Heart left ventricle (tissue), 13 donors: Measurements from ENCODE around the gene BCL7B.
A peak's percentile ranks its signal among the peaks of the same experiment; 100 is the strongest.

Experiments
- POLR2A ChIP-seq, 2 donors: fragments of 450-650 bp; IDR thresholded peaks; one replicate each; pipeline ENCODE4 v1.6.1; 2017; ENCODE audit warnings: antibody characterized with exemption in 2 of 2, mild to moderate bottlenecking in 2 of 2, moderate library complexity in 2 of 2
- TF ChIP-seq, protein P1 (sequence below), 12 donors: fragments of 200-600 bp; sonication (generic) in 4 of 12; IDR thresholded peaks; one replicate each; pipeline versions ENCODE4 v1.5.0 to v1.8.0; 2018 to 2022; ENCODE audit warnings: antibody characterized with exemption in 12 of 12, mild to moderate bottlenecking in 5 of 12
- donor health status: ischemic (EF 13 %, LVEDD 7.1; RV severe dilation, severe dysfunction).
- donor health status: DM: no; HTN: yes; CAD: no.
- donor health status: DM: no; HTN: no; CAD: no.
- donor health status: ischemic (EF 25% LVEDD 6.9; RV normal size, moderate dysfunction).
- donor health status: ischemic (EF 25% LVEDD 5.7; RV mildly dilated, moderate dysfunction).
- donor health status: ischemic (EF 35%, LVEDD 5.7; RV mildly dilated, moderate dysfunction).
- donor health status: nonischemic (EF 11% LVEDD 7.7; RV severe dilation, severe dysfunction).
- donor health status: DM: yes; HTN: yes; CAD: no.
- donor health status: PGD.
- donor health status: ischemic (EF 29% LVEDD 5.4; RV normal size, mild dysfunction).
- donor health status: nonischemic (EF 23%, LVEDD 6.1; RV moderate dilation, normal function).

GRCh38 chr7:73556208-73557107 is 1.0 kb downstream of the BCL7B start:
- TF ChIP-seq, protein P1, sequence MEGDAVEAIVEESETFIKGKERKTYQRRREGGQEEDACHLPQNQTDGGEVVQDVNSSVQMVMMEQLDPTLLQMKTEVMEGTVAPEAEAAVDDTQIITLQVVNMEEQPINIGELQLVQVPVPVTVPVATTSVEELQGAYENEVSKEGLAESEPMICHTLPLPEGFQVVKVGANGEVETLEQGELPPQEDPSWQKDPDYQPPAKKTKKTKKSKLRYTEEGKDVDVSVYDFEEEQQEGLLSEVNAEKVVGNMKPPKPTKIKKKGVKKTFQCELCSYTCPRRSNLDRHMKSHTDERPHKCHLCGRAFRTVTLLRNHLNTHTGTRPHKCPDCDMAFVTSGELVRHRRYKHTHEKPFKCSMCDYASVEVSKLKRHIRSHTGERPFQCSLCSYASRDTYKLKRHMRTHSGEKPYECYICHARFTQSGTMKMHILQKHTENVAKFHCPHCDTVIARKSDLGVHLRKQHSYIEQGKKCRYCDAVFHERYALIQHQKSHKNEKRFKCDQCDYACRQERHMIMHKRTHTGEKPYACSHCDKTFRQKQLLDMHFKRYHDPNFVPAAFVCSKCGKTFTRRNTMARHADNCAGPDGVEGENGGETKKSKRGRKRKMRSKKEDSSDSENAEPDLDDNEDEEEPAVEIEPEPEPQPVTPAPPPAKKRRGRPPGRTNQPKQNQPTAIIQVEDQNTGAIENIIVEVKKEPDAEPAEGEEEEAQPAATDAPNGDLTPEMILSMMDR (IDR thresholded peaks at IDR 0.05) = peak in 1 of 12 donors; percentile 8
- TF ChIP-seq POLR2A (IDR thresholded peaks at IDR 0.05) = no peak
